HepG2 (cell line): ENCODE measurements around the gene ORC2. TPM values are rescaled to one million over a fixed set of nuclear protein-coding genes. Genes with fewer than 3 reads are reported as not detected.

Experiments
- AKAP8 ChIP-seq: sonication (generic); formaldehyde crosslinking; IDR thresholded peaks from 2 replicates; pipeline ENCODE4 v1.5.1; 2020; ENCODE audit warnings: mild to moderate bottlenecking, missing genetic modification reagents
- CEBPG ChIP-seq: IDR thresholded peaks from 2 replicates; pipeline ENCODE4 v1.6.1; 2016
- CENPX ChIP-seq: sonication (generic); formaldehyde crosslinking; IDR thresholded peaks from 2 replicates; pipeline ENCODE4 v1.9.0; 2021; ENCODE audit warnings: mild to moderate bottlenecking, missing genetic modification reagents, moderate library complexity
- FUBP1 ChIP-seq: sonication (generic); formaldehyde crosslinking; IDR thresholded peaks from 2 replicates; pipeline ENCODE4 v1.5.1; 2020; ENCODE audit warnings: missing genetic modification reagents, mild to moderate bottlenecking, borderline replicate concordance
- HINFP ChIP-seq: sonication (generic); formaldehyde crosslinking; IDR thresholded peaks from 2 replicates; pipeline ENCODE4 v1.4.0; 2020; ENCODE audit warnings: low read depth, mild to moderate bottlenecking, missing genetic modification reagents
- HNRNPLL ChIP-seq: fragments of 200-400 bp; formaldehyde crosslinking; IDR thresholded peaks from 2 replicates; pipeline ENCODE4 v1.6.1; 2017; ENCODE audit warnings: mild to moderate bottlenecking, low read depth, low read length; ENCODE audit not compliant: poor library complexity, severe bottlenecking
- JUNB ChIP-seq: sonication (generic); formaldehyde crosslinking; IDR thresholded peaks from 2 replicates; pipeline ENCODE4 v1.8.0; 2022; ENCODE audit warnings: missing genetic modification reagents, mild to moderate bottlenecking, borderline replicate concordance
- MTA3 ChIP-seq: sonication (generic); formaldehyde crosslinking; IDR thresholded peaks from 2 replicates; pipeline ENCODE4 v1.4.0; 2020; ENCODE audit warnings: missing genetic modification reagents
- PRDM15 ChIP-seq: sonication (generic); formaldehyde crosslinking; IDR thresholded peaks from 2 replicates; pipeline ENCODE4 v1.4.0; 2020; ENCODE audit warnings: missing genetic modification reagents
- TGIF2 ChIP-seq: IDR thresholded peaks from 2 replicates; pipeline ENCODE4 v1.6.1; 2016; ENCODE audit warnings: control low read depth, missing compliant biosample characterization
- TOE1 ChIP-seq: sonication (generic); formaldehyde crosslinking; IDR thresholded peaks from 2 replicates; pipeline ENCODE4 v1.4.0; 2020; ENCODE audit warnings: mild to moderate bottlenecking, missing genetic modification reagents
- ZNF280D ChIP-seq: sonication (generic); formaldehyde crosslinking; IDR thresholded peaks from 2 replicates; pipeline ENCODE4 v1.5.1; 2020; ENCODE audit warnings: mild to moderate bottlenecking, missing genetic modification reagents
- ZNF362 ChIP-seq: sonication (generic); formaldehyde crosslinking; IDR thresholded peaks from 2 replicates; pipeline ENCODE4 v1.4.0; 2020; ENCODE audit warnings: missing genetic modification reagents, mild to moderate bottlenecking, borderline replicate concordance
- polyA plus RNA-seq, 8 experiments: library from polyadenylated mRNA; depleted of rRNA in 3 of 8; stranded (reverse) in 7 of 8; unstranded in 1 of 8; fragments of >200 nt; fragmentation: Illumina TruSeq in 4 of 8; extraction: Trizol in 4 of 8; gene quantifications; 2 replicates each; pipeline versions ENCODE4 v1.2.1 to v1.2.3, GENCODE V29; 2011 to 2016; ENCODE audit warnings: low read depth in 4 of 8, missing spikeins in 1 of 8, mixed read lengths in 1 of 8; ENCODE audit not compliant: insufficient read depth in 1 of 8
- total RNA-seq, 5 experiments: library from RNA; depleted of rRNA; stranded (reverse); fragments of >200 nt; fragmentation: Illumina TruSeq; extraction: Trizol; gene quantifications; 2 replicates each; pipeline ENCODE4 v1.2.3, GENCODE V29; 2016; ENCODE audit warnings: low read depth in 1 of 5
- TF ChIP-seq, protein P1 (sequence below): fragments of 450-650 bp; IDR thresholded peaks from 2 replicates; pipeline ENCODE4 v1.6.1; 2017; ENCODE audit warnings: mild to moderate bottlenecking

ORC2 gene
- total and polyA plus RNA-seq, 2 of the 13 experiments (the other 11 are each of a cell fraction or from before 2014, with no cell fraction given) = 19.3 to 73.5 TPM

- TF ChIP-seq TOE1 (CRISPR knock-in tag) = no peak; the same call in 1 of the 2 replicates
- TF ChIP-seq AKAP8 (CRISPR knock-in tag) = no peak
- no peak for TF ChIP-seq JUNB (CRISPR knock-in tag)
- TF ChIP-seq TGIF2 (CRISPR knock-in tag) = peak; percentile 48; the same call in 1 of the 2 replicates
- 0 out of 2 replicates have a peak, but pooled peaks have one; percentile 41 for TF ChIP-seq HINFP
- TF ChIP-seq, protein P1, sequence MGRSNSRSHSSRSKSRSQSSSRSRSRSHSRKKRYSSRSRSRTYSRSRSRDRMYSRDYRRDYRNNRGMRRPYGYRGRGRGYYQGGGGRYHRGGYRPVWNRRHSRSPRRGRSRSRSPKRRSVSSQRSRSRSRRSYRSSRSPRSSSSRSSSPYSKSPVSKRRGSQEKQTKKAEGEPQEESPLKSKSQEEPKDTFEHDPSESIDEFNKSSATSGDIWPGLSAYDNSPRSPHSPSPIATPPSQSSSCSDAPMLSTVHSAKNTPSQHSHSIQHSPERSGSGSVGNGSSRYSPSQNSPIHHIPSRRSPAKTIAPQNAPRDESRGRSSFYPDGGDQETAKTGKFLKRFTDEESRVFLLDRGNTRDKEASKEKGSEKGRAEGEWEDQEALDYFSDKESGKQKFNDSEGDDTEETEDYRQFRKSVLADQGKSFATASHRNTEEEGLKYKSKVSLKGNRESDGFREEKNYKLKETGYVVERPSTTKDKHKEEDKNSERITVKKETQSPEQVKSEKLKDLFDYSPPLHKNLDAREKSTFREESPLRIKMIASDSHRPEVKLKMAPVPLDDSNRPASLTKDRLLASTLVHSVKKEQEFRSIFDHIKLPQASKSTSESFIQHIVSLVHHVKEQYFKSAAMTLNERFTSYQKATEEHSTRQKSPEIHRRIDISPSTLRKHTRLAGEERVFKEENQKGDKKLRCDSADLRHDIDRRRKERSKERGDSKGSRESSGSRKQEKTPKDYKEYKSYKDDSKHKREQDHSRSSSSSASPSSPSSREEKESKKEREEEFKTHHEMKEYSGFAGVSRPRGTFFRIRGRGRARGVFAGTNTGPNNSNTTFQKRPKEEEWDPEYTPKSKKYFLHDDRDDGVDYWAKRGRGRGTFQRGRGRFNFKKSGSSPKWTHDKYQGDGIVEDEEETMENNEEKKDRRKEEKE = no peak
- TF ChIP-seq FUBP1 = no peak
- peak; percentile 93 for TF ChIP-seq CEBPG
- TF ChIP-seq MTA3 = no peak
- TF ChIP-seq ZNF362 (CRISPR knock-in tag) = peak; percentile 44; the same call in 1 of the 2 replicates
- no peak for TF ChIP-seq HNRNPLL
- peak; percentile 84 for TF ChIP-seq ZNF280D
- TF ChIP-seq CENPX (CRISPR knock-in tag) = no peak
- TF ChIP-seq PRDM15 (CRISPR knock-in tag) = no peak
Measured at GRCh38 chr2:201008296-201008829, 44.9 kb upstream of the ORC2 start (continued).
